Fibroblast of skin of scalp (primary cell): ENCODE data around the gene SMAD4. TPM values are rescaled to one million over a fixed set of nuclear protein-coding genes. Genes with fewer than 3 reads are reported as not detected.
A peak's percentile ranks its signal among the peaks of the same experiment; 100 is the strongest.
"Not testable (repeated sequence)": the region's sequence is repeated elsewhere in the genome, so short reads cannot be mapped to it uniquely, and the experiment has no call there.

Experiments
- DNase-seq: peaks from one replicate; pipeline ENCODE4 v3.0.0-alpha.2; 2013
- polyA plus RNA-seq, 2 experiments: library from polyadenylated mRNA; unstranded; fragments of 120-200 nt; gene quantifications; one replicate each; pipeline ENCODE4 v1.2.1, GENCODE V29; 2013; ENCODE audit not compliant: insufficient read length in 2 of 2

The SMAD4 gene
- 88.0 TPM for polyA plus RNA-seq (2013, experiment 1 of 2; ENCODE audit: insufficient read length)
- 87.4 TPM for polyA plus RNA-seq (2013, experiment 2 of 2; ENCODE audit: insufficient read length)

GRCh38 chr18:51029694-51030536 lies at the start of gene SMAD4:
TSS of gene SMAD4 (plus strand) at chr18:51030213. CDS start at chr18:51047047, 16,834 bp downstream.
- peak; percentile 97 for DNase-seq

- DNase-seq, result no peak
Observed at GRCh38 chr18:50981381-50981780, 48.6 kb upstream of the SMAD4 start.

- no peak for DNase-seq
Observed at GRCh38 chr18:50982086-50982801, 47.8 kb upstream of the SMAD4 start.

DNA sequence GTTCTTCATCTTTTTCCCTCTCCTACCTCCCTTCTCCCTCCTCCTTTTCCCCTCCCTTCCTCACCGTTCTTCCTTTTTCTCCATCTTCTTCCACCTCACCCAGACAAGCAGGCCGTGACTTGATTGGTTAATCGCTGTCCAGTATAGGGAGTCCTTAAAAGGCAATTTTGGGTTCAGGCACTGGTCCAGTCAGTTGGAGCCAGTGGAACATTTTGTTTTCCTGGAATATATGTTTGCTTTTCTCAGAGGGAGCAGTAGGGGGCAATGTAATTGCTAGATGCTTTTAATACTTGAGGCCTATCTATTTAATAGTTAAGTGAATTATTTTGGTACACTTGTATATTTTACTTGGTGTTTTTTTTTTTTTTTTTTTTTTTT lies 47.2 kb upstream of the SMAD4 start:
- peak; percentile 13 for DNase-seq

DNA sequence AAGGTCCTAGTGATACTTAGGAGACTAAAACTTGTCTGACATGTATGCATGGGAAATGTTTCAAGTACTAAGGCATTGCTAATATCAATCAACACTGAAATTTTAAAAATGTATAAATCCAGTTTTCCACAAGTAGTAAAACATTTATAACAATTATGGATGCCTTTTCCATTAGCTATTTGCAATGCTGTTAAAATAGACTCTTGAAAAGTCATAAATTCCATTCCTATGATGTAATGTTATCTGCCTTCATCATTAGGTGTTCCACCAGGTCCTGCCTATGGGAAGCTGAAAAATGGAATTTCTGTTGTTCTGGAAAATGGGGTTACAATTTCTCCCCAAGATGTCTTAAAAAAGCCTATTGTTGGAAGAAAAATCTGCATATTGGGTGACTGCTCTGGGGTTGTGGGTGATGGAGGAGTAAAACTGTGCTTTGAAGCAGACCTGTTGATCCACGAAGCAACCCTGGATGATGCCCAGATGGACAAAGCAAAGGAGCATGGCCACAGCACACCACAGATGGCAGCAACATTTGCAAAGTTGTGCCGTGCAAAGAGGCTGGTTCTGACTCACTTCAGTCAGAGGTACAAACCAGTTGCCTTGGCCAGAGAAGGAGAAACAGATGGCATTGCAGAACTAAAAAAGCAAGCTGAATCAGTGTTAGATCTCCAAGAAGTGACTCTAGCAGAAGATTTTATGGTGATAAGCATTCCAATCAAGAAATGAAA lies 43.5 kb upstream of the SMAD4 start:
- DNase-seq, result peak; percentile 19

DNA sequence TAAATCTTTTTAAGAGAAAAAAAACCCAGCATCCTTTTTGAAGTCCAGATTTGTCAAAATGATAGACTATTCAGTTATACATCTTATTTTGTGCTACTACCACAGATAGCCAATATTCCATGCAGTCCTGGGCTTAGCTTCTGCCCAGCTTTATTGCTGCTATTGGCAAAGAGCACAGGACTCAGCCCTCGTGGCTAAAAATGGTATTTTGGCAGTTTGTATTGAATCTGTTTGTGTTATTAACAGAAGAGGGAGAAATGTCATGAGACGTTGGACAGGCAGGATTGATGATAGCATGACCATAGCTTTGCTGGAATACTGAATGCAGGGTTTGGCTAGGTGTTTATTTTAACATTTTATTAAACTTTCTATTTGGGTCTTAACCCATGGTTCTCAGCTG lies 42.8 kb upstream of the SMAD4 start:
- DNase-seq, result no peak

DNA sequence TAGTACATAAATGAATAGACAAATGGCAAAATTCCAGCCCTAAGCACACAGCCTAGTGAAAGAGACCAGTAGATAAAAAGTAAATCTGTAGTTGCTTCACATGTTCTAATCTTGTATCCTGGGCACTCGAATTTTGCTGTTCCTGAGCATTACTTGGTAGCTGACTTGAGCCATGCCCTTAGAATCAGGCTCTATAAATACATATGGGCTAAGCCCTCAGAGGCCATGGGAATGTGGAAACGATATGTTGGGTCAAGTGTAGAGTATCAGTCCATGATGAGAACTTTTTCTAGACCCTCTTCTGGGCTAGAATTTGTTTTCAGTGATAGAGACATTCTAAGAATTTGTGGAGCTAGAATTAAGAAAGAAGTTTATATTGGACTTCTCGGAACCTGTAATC lies 40.3 kb upstream of the SMAD4 start:
- no peak for DNase-seq

DNA sequence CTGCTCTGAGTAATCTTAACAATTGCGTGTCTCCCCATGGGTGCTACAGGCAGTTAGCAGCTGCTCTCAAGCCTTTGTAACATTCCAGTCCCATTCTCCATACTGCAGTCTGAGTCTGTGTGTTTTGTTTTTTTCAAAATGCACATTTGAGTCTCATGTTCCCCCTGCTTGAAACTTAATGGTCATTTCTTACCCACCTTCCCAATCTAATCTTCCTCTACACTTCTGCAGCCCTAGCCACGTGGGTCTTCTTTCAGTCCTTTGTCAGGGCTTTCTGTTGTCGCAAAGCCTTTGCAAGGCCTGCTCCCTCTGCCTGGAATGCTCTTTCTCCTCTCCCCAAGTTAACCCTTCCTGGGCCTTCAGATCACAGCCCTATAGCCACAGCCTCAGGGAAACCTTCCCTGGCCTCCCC lies 37.7 kb upstream of the SMAD4 start:
- no peak for DNase-seq

DNA sequence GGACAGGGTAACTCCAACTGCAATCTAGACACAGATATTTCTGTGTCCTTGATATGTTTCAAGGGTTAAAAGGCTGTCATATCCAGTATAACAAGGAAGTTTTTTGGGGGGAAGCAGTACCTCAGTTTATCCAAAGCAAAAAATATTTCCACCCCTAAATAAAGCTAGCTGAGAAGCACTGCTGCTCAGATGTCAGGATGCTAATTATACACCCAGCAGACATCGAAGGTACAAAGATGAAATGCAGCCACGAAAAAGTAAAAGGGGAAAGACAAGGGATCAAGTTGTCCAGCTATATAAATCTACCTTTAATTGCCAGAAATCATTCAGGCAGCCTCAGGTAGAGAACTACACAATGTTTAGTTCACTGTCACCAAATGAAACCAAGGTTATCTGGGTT lies 36.0 kb upstream of the SMAD4 start:
- no peak for DNase-seq

DNA sequence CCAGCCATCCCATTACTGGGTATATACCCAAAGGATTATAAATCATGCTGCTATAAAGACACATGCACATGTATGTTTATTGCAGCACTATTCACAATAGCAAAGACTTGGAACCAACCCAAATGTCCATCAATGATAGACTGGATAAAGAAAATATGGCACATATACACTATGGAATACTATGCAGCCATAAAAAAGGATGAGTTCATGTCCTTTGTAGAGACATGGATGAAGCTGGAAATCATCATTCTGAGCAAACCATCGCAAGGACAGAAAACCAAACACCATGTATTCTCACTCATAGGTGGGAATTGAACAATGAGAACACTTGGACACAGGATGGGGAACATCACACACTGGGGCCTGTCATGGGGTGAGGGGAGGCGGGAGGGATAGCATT lies 26.8 kb upstream of the SMAD4 start:
- not testable (repeated sequence) for DNase-seq

- no peak for DNase-seq
Observed at GRCh38 chr18:51006061-51006818, 23.8 kb upstream of the SMAD4 start.

DNA sequence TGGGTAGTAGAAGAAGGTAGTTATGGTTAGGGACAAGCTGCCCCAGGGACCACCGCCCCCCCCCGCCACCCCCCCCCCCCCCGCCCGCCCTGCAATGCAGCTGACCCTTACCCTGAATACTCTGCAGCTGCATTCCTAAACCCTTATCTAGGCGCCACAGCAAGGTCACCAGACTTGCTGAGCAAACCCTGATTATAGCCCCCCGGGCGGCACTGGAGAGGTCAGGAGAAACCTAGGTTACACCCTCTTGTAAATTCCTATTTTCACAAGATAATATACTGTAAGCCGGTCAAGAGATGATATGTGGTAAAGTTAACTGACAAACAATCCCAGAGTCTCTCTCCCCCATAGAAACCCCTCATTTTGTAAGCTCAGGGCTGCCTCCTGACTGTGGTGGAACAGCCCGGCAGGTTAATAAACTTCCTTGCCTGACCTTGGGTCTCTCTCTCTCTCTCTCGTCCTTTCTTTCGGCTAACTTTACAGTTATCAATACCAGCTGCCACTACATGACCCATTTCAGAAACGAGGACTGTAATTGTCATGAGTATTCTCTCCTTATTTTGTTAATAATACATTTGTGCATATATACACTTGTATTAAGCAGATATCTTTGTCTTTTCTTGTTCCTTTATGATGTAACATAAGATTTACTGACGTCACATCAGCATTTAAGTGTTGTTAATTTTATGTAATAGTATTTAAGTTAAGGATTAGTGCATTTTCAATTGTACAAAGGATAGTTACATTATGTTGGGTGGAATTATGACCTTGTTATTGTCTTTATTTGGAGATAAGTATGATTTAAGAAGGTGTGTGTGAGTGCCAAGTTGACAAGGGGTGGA lies 22.8 kb upstream of the SMAD4 start:
- no peak for DNase-seq

- DNase-seq, result no peak
Observed at GRCh38 chr18:51007790-51008139, 22.2 kb upstream of the SMAD4 start.

DNA sequence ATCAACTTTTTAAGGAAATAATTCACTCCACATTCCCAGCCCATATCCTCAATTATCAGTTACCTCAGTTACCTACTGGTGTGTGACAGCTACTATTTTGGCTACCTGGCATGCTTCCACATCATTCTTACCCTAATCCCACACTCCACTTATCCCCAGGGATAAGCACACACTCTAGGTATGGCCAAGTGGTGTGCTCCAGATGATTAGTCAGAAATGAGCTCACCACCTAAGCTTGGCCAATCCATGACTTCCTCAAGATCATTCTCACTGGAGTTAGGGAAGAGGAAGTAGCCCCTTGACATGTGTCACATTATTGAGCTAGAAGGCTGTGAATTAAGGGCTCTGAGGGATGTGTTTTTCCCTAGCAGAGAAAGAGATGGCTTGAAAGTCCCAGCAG lies 20.9 kb upstream of the SMAD4 start:
- peak; percentile 33 for DNase-seq

GRCh38 chr18:51010218-51010617 lies 19.8 kb upstream of the SMAD4 start:
- no peak for DNase-seq

DNA sequence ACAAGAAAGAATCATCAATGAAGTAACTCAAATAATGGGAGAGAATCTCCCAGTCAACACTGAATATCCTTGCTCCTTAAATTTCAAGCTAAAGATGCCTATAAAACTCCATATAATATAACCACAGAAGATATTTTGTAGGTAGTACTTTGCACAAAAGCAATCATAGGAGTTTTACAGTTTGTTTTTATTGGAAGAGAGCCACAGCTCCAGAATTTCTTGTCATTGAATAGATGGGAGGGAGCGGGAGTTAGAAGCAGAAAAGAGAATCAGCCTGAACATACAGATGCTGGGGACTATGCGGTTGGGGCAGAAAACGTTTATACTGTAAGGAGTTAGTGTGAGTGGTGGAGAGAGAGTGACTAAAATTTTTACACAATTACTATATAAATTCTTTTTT lies 18.3 kb upstream of the SMAD4 start:
- no peak for DNase-seq

GRCh38 chr18:51012441-51012840 lies 17.6 kb upstream of the SMAD4 start:
- no peak for DNase-seq

DNA sequence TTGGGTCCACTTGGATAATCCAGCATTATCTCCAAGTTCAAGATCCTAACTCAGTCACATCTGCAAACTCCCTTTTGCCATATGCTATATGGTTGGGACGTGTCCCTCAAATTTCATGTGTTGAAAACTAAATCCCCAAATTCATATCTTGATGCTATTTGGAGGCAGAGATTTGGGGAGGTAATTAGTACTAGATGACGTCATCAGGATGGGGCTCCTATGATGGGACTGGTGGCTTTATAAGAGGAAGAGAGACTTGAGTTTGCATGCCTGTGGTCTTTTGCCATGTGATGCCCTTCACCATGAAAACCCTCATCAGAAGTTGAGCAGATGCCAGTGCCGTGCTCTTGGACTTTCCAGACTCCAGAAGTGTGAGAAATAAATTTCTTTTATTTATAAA lies 16.8 kb upstream of the SMAD4 start:
- DNase-seq, result no peak

DNA sequence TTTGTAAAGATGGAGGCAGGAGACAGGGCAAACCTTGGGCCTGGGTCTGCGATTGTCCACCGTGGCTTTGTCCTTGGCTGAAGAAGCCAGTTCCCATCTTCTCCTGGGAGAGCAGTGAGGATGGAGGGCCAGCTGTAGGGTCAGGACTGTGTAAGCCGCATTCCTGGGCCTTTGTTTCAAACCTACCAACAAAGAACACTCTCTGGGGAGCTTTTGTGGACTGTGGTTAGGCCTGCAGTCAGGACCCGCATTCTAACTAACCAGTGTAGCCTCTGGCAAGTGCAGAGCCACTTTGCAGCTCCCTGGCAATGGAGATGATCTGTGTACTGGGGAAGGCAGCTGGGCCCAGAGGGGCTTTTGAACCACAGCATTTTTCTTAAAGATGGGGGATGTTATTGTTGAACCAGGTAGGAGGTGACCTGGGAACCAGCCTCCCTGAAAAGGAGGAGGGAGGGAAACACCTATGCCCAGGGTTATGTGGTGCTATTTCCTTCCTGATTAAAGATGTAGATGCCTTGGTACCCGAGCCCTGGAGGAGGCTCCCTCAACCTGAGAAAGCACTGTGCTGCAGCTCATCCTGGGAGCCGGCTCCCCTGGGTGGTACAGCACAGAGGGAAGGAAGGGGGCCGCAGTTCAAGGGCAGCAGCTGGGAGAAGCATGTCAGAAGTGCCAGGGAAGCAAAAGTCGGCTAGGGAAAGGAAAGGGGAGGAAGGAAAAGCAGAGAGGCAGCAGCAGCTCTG lies 12.7 kb upstream of the SMAD4 start:
- DNase-seq, result peak; percentile 18

DNA sequence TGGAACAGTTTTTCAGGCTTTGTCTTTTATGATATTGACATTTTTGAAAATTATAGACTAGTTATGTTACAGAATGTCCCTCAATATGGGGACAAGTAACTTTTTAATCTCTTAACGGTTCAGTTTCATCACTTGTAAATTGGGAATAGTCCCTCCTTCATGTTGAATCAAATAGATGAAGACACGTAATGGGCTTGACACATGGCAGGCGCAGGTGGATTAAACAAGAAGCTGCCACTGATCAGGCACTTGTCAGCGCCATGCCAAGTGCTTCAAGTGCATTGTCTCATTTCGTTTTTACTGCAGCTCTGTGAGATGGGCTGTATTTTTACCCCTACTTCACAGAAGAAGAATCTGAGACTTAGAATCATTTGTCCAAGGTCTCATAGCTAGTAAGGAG lies 9.5 kb upstream of the SMAD4 start:
- no peak for DNase-seq
